Measurements from ENCODE around the gene ZNF622.

GRCh38 chr5:16510098-16510497 is 44.5 kb upstream of the ZNF622 start:
- TF ChIP-seq CTCF (optimal IDR thresholded peaks at IDR 0.05 in 1 of 3, IDR thresholded peaks at IDR 0.05 in 1 of 3, conservative IDR thresholded peaks at IDR 0.05 in 1 of 3; ENCODE audit: extremely low read depth in 1 of 3, insufficient read depth in 2 of 3, low read length in 3 of 3) (no peak), EZH2 (IDR thresholded peaks at IDR 0.05; ENCODE audit: low read length) (no peak)

Data from keratinocyte (primary cell).